ENCODE results near the gene S100A7A.

Gene S100A7A

GRCh38 chr1:153415850-153416570 lies at the start of gene S100A7A:
Gene S100A7A (plus strand): TSS chr1:153416520. CDS start chr1:153418083, 1,563 bp downstream.
- no peak for DNase-seq

DNA sequence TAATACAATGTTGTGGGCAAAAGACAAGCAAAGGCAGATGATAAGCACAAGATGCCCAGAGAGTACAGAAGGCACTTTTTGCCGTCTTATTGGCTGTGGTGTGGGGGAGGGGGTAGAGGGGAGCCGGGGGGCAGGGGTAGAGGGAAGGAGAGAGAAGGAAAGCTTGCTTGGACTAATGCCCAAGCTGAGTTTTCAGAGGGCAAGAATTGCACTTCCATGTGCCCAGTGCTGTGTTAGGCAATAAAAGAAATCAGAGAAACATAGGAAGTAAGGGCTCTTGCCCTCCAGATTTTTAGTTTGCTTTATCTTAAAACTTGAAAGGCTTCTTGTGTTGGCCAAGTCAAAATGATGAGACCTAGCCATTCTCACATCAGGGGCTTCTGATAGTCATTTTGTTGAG lies 49.2 kb upstream of the S100A7A start:
- DNase-seq, result no peak

DNA sequence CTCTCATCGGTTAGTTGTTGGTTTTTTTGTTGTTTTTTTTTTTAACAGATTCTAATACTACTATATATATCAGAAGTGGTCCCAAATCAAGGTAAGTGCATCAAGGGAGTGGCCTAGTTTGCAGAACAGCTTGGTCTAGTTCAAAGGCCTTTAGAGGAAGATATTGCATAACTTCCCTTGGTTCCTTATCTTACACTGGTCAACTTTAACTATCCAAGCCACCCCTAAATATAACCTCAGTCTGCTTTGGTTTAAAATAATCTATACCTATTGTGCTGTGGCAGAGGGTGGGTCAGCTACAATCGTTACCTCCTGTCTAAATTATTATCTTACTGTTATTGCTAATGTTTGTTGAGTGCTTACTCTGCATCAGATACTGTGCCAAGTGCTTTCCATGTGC lies 47.8 kb upstream of the S100A7A start:
- DNase-seq, result no peak

GRCh38 chr1:153370146-153370545 lies 46.2 kb upstream of the S100A7A start:
- no peak for DNase-seq

DNA sequence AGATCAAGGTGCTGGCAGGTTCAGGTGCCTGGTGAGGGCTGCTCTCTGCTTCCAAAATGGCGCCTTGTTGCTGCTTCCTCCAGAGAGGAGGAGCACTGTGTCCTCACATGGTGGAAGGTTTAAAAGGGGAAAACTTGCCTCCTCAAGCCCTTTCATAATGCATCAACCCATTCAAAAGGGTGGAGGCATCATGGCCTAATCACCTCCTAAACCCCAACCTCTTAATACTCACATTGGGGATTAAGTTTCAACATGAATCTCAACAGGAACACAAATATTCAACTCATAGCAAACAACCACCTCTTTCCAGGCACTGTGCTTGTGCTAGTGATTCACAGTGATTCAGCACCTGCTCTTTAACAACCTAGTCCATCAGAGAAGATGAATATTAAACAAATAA lies 45.1 kb upstream of the S100A7A start:
- DNase-seq, result no peak

DNA sequence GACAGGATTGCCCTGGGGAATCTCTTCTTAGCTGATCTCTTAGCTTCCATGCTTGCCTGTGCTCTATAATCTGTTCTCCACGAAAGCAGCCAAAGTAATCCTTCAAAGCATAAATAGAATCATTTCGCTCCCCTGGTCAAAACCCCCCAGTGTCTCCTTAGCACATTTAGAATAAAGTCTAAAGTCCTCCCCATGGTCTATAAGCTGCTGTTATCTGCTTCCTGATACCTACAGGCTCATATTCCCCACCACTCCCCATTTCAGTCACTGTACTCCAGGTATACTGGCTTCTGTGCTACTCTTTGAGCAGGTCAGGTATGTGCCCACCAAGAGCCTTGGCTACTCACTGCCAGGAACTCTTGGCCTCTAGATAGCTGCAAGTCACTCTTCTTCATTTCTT lies 43.7 kb upstream of the S100A7A start:
- no peak for DNase-seq

DNA sequence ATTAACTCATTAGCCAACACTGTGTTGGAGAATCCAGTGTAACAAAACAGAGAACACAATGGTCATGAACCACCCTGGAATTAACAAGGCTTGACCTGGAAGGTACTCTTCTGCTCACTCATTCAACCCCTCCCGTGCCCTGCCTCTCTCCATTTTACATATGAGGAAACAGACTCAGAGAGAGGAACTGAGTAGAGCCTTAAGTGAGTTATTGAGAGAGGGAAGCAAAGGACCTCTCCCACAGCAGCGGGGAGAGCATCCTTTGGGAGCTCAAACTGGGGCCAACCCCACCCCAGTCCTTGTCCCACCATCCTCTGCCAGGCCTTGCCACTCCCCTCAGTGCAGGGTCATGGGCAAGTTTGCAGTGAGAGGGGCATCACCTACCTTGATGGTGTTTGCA lies 42.2 kb upstream of the S100A7A start:
- DNase-seq, result no peak

DNA sequence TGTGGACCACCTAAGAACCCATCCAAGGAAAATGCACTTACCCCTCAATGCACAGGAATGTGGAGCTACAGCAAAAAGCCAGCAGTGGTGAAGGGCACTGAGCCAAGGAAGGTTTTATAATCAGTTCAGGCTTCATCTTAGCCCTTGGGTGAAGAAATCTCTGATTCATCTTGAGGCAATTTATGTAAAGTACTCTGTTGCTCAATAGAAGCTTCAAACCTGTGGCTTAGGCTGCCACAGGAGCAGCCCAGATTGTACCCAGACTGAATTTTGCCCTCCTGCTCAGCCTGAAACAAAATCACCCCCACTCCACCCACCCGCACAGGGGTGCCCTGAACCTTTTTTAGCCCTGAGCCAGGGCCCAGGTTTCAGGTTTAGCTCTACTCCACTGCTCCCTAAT lies 40.8 kb upstream of the S100A7A start, which contains the start of gene S100A12:
S100A12 (minus strand) TSS at position 111 of the 400 bp plus-strand sequence. CDS start 1,029 bp downstream, outside the sequence.
- no peak for DNase-seq

DNA sequence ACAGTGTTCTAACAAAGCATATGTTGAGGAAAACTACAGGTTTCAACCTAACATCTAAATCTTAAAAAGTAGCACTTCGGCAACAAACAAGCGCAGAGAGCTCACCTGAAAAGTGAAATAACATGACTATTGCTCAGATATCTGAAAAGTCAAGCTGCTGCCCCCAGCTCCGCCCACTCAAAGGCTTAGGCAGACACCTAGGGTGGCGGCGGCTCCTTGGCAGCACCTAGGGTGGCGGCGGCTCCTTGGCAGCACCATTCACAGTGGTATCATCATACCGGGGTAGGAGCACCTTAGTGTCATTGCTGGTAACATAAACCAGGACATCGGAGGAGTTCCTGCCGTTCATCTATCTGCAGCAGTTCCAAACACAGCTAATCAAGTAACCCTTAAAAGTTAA lies 36.7 kb upstream of the S100A7A start:
- DNase-seq, result no peak

DNA sequence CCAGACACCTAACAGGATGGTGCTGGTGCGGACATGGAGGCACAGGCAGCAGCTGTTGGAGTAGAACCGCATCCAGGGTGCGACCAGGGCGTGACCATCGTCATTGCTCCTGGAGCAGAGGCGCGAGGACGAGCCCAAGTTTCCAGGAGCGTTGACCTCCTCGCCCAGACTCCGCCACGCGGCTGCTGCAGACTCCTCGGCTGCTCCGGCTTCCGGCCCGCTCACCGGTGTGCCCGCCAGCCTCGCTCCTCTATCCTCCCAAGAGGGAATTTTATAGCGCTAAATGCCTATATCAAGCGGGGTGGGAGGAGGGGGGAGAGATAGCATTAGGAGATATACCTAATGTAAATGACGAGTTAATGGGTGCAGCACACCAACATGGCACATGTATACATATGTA lies 35.6 kb upstream of the S100A7A start:
- no peak for DNase-seq

- no peak for DNase-seq
These were observed 31.3 kb upstream of the S100A7A start for GRCh38 chr1:153384958-153385580.

GRCh38 chr1:153386500-153386901 lies 29.8 kb upstream of the S100A7A start:
- peak; percentile 84 for DNase-seq

- DNase-seq, result no peak
These were observed 29.3 kb upstream of the S100A7A start for GRCh38 chr1:153387001-153387400.

- DNase-seq, result no peak
These were observed 28.5 kb upstream of the S100A7A start for GRCh38 chr1:153387785-153388184.

DNA sequence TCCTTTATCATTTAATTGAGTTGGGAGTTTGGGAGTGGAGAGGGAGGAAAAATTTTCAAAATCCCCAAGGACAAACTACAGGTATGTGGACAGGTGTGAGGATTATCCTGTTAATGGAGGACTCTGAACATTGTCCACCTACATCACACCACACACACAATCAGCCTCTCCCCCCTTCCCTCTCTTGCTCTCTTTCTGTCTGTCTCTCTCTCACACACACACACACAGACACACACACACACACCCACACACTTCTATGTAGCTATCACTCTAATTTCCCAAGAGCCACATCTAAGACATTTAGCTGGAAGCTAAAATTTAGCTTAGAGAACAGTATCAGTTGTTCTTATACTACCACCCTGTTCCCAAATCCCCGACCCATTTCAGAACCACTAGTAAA lies 26.9 kb upstream of the S100A7A start:
- no peak for DNase-seq

DNA sequence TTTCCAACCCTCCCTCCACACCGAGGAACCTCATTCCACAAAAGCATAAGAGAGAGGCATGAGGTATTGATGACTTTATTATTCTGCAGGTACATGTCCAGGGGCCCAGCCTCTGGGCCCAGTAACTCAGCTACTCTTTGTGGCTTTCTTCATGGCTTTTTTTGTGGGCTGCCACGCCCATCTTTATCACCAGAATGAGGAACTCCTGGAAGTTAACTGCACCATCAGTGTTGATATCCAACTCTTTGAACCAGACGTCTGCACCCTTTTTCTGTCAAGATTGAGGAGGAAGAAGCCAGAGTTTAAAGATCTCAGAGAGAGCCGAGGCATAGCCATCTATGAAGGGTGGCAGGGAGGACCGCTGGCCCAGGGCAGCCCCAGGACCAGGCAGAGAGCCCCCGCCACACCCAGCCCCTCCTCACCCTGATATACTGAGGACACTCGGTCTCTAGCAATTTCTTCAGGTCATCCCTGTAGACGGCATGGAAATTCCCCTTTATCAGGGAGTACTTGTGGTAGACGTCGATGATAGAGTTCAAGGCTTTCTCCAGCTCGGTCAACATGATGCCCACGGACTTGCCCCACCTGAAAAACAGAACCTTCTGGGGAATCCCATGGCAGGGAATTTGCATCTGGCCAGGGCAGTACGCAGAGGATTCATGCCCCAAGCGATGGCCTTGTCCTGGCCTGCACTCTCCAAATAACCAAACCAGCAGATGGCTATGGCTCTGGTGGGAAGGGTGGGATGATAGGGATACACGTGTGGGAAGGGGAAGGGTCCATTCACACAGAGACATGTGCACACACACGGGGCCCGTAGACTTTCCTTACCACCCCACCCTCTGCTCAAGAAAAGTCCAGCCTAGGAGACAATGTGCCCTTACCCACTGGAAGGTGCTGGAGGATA lies 26.1 kb upstream of the S100A7A start:
- no peak for DNase-seq

GRCh38 chr1:153390938-153391710 lies 25.2 kb upstream of the S100A7A start, which contains the start of gene S100A8:
Gene S100A8 (minus strand): TSS chr1:153391073. CDS start chr1:153390535, 538 bp downstream.
- DNase-seq, result peak; percentile 51

- peak; percentile 42 for DNase-seq
These were observed 24.1 kb upstream of the S100A7A start for GRCh38 chr1:153392258-153392657.

DNA sequence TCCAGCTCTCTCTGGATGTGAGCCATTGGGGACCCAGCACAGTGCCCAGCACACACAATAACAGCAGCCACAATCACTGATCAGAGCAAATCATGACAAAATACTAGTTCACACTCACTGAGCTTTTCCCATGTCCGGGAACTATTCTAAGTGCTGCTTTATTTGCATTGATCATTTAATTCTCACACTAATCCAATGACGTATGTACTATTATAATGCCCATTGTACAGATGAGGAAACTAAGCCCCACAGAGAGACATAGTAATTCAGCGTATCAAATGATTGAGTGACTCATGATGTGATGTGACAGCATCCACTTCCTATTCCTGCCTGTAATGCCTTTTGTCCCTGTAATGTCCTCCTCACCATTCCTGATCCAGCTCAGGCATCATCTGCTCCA lies 23.5 kb upstream of the S100A7A start:
- no peak for DNase-seq

DNA sequence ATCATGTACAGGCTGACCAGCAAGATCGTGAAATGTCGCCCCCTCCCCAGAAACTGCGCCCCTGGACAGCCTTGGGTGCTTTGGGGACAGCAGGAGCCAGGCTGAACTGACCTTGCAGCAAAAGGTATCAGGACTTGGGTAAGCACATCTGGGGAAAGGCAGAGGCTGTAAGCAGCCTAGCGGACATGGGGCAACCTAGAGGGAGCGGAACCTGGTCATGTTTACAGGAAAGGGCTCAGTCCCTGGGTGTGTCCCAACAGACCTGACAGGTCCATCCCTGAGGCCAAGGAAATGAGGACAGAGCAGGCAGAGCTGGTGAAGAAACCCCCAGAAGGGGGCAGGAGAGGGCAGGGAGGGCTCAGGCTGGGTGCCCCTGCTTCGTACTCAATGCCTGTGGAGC lies 22.4 kb upstream of the S100A7A start:
- no peak for DNase-seq

GRCh38 chr1:153394391-153394790 lies 21.9 kb upstream of the S100A7A start:
- no peak for DNase-seq

GRCh38 chr1:153395136-153395685 lies 21.1 kb upstream of the S100A7A start:
- peak; percentile 85 for DNase-seq
